ENCODE data around the gene ELFN1.

Gene ELFN1

GRCh38 chr7:1785839-1786238 is 115.8 kb downstream of the ELFN1 start:
- no peaks in the 10 kb centered on the region for H3K4me1 Mint-ChIP-seq
- H3K4me3 Mint-ChIP-seq: no peak overlapping the region
- peaks cover 11% of the 10 kb centered on the region for H3K27me3 Mint-ChIP-seq (ENCODE audit: low read depth, poor library complexity)
- no peak for DNase-seq
- no peaks in the 10 kb centered on the region for H3K36me3 Mint-ChIP-seq (ENCODE audit: low read depth)
- H3K27ac Mint-ChIP-seq: no peak overlapping the region
- no peak for TF ChIP-seq CTCF (IDR thresholded peaks at IDR 0.05)
- peaks cover 30% of the 10 kb centered on the region for H3K9me3 Mint-ChIP-seq

DNA sequence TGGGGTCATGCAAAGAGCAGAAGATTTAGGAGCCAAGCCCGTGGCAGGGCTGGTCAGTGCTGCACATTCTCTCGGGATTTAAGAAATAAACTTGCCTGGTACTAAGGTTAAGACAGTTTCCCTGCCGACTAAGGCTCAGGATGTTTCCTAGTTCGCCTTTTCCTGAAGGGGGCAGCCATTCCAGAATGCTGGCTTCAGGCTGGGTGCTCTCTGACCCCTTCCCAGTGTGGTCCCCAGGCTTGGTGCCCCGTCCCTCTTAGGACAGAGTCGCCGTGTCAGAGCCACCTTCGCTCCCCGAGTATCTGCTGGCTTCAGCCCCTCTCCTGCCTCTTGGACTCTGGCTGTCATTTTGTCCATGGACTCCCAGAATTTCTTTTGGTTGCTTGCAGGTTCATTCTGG is 117.2 kb downstream of the ELFN1 start:
- Mint-ChIP-seq H3K36me3 (ENCODE audit: low read depth) (no peaks in the 10 kb centered on the region), H3K27me3 (ENCODE audit: low read depth, poor library complexity) (peaks cover 11% of the 10 kb centered on the region), H3K4me1 (no peaks in the 10 kb centered on the region), H3K9me3 (peaks cover 30% of the 10 kb centered on the region), H3K4me3 (no peak overlapping the region), H3K27ac (no peak overlapping the region)
- DNase-seq: no peak
- TF ChIP-seq CTCF (IDR thresholded peaks at IDR 0.05): no peak

GRCh38 chr7:1787681-1788235 is 117.7 kb downstream of the ELFN1 start:
- H3K9me3 Mint-ChIP-seq: peaks cover 30% of the 10 kb centered on the region
- no peak for DNase-seq
- no peak overlapping the region for H3K4me3 Mint-ChIP-seq
- H3K27me3 Mint-ChIP-seq (ENCODE audit: low read depth, poor library complexity): peaks cover 9% of the 10 kb centered on the region
- TF ChIP-seq CTCF (IDR thresholded peaks at IDR 0.05): no peak
- H3K27ac Mint-ChIP-seq: no peak overlapping the region
- H3K4me1 Mint-ChIP-seq: no peaks in the 10 kb centered on the region
- no peaks in the 10 kb centered on the region for H3K36me3 Mint-ChIP-seq (ENCODE audit: low read depth)

DNA sequence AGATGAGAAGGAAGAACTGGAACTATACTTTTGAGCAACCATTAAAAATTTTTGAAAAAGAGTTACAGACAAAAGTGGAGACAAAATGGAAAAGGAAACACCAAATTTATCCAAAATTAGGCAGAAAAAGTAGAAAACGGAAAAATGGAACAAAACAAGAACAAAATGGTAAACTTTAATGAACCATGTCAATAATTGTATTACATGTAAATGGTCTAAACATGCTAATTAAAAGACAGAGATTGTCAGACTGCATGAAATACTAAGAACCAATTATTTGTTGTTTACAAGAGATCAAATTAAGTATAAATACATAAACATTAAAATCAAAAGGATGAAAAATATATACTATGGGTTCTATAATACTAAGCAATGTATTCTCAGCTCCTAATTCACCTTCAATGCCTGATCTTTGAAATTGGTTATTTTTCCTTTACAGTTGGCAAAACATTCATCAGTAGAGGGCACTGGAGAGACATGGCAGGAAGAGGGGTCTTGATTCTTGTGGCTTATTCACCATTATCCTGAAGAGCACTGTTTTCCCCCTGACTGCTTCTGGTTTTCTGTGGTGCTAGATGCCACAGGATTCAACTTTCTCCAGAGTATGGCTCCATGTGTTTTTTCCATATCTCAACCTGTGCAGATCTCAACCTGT is 124.9 kb downstream of the ELFN1 start:
- Mint-ChIP-seq H3K4me1 (no peaks in the 10 kb centered on the region), H3K9me3 (peaks cover 47% of the 10 kb centered on the region), H3K36me3 (ENCODE audit: low read depth) (no peaks in the 10 kb centered on the region), H3K27me3 (ENCODE audit: low read depth, poor library complexity) (peaks cover 25% of the 10 kb centered on the region), H3K27ac (no peak overlapping the region), H3K4me3 (no peak overlapping the region)
- TF ChIP-seq CTCF (IDR thresholded peaks at IDR 0.05): no peak
- no peak for DNase-seq
